Epithelial cell of esophagus (primary cell): ENCODE measurements around the gene MAGI2.
"Not testable (repeated sequence)": the region's sequence is repeated elsewhere in the genome, so short reads cannot be mapped to it uniquely, and the experiment has no call there.

Source experiments
- DNase-seq: peaks from one replicate; pipeline ENCODE4 v3.0.0; 2010; ENCODE audit warnings: low read depth
- H3K4me3 ChIP-seq: 2 replicates; pipeline ENCODE4 v1.5.1; 2011; ENCODE audit warnings: mild to moderate bottlenecking, low read length, control low read depth
- CTCF ChIP-seq: IDR thresholded peaks from 2 replicates; pipeline ENCODE4 v1.5.1; 2011; ENCODE audit warnings: low read depth, mild to moderate bottlenecking, low read length, control low read depth, inconsistent platforms; ENCODE audit not compliant: insufficient read depth; ENCODE audit errors: missing control alignments

MAGI2 gene

DNA sequence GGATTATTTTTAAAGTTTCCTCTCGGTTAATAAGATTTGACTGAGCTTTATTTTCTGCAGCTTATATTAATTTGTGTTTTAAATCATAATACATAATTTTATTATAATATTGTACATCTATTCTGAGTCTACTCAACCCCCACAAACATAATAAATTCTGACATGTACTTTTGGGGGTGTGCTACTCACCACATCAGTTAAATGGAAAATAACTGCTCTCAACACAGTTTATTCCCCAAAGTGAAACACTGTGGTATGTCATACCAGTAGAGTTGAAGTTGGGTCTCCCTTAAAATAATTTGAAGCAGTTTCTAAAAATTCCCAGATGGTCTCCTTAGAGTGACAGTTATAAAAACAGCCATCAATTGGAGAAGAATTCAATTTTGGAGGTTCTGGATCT is 1191.7 kb downstream of the MAGI2 start:
- DNase-seq = no peak
- no peak overlapping the region for H3K4me3 ChIP-seq
- no peak for TF ChIP-seq CTCF

DNA sequence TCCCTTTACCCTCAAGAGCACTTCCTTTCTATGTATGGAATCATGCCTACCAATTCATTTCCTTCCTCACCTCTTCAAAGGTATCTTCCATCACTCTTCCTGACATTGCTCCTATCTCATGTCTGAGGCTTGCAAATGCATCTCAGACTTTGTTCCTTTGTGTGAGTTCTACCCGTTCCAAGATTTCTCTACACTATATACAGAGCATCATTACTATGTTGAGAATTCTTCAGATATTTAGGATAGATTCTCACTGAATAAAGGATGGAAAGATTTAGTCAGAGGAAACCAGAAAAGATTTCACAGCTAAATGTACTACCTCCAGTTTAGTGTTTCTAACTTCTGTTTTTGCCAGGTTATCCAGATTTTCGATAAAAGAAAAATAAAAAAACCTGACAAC is 1192.2 kb downstream of the MAGI2 start:
- TF ChIP-seq CTCF = no peak
- no peak for DNase-seq
- no peak overlapping the region for H3K4me3 ChIP-seq

GRCh38 chr7:78260826-78261225 is 1192.6 kb downstream of the MAGI2 start:
- DNase-seq = no peak
- TF ChIP-seq CTCF = no peak
- no peak overlapping the region for H3K4me3 ChIP-seq

DNA sequence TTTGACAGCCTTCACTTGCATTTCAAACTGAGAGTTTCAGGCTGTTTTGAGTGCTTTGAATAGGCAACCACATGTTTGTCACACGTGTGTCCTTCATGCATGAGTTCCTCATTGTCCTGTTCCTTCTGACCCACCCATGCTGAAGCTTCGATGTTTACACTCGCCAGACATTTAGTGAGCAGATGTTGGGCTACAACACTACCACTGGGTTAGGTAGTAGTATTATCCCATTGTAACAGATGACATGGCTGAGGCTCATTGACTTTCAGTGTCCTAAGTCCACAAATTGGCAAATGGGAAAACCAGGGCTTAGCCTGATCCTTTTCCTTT is 1198.8 kb downstream of the MAGI2 start:
- no peak overlapping the region for H3K4me3 ChIP-seq
- TF ChIP-seq CTCF = no peak
- DNase-seq = no peak

DNA sequence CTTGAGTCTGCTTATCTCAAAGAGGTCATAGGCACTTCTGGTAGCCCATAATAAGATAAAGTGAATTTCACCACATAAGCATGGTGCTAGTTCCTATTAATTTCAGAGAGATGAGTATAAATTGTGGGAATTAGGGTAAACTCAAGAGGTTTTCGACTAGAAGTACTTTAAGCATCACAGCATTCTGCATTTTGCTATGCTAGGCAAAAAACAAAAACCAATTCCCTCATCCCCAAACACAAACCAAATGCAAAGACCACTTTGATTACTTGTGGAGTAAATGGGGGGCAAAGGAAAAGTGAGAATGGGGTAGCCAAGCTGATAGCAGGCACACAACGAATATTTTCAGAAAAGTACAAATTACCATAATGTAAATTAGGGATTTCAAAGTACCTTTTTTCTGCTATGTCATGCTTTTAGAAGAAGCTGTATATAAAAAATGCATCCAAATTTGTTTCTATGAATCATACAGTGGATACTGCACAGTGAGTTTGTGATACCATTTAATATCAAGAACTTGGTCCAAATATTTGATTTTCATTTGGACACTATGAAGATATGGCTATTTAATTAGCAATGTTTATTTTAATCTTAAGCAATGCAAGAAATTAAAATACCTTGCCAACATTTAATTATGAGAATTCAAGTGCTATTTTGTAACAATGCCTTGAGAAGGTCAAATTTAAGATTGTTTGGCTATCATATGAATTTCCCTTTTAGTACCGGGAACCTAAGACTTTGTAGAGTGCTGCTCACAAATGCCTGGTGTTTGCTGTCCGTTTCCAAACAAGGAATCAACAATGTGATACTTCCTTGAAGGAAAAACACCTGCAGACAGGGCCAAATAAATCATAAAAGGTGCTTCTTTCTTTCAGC is 1199.4 kb downstream of the MAGI2 start:
- no peak for TF ChIP-seq CTCF
- no peak for DNase-seq
- no peak overlapping the region for H3K4me3 ChIP-seq

- no peak overlapping the region for H3K4me3 ChIP-seq
- TF ChIP-seq CTCF = no peak
- DNase-seq = no peak
Observed at GRCh38 chr7:78248867-78249266, 1204.6 kb downstream of the MAGI2 start.

DNA sequence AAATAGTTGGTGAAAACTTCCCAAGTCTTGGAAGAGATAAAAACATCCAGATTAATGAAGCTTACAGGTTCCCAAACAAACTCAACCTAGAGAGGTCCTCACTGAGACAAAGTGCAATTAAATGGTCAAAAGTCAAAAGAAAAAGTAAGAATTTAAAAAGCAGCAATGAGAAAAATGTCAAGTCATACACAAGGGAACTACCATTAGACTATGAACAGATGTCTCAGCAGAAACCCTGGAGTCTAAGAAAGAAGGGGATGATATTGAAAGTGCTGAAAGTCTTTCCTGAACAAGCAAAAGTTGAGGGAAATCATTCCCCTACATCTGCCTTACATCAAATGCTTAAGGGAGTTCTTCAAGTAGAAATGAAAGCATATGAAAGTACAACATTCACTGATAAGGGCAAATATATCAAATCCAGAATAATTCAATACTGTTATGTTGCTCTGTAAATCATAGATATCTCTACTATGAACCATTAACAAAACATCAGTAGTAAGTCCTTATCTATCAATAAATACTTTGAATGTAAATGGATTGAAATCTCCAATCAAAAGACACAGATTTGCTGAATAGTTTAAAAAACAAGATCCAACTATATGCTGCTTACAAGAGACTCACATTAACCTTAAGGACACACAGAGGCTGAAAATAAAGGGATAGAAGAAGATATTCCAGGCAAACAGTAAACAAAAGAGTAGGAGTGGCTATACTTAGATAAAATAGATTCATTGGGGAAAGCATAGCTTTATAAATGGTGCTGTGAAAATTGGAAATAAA is 1205.4 kb downstream of the MAGI2 start:
- no peak for DNase-seq
- no peak overlapping the region for H3K4me3 ChIP-seq
- no peak for TF ChIP-seq CTCF

DNA sequence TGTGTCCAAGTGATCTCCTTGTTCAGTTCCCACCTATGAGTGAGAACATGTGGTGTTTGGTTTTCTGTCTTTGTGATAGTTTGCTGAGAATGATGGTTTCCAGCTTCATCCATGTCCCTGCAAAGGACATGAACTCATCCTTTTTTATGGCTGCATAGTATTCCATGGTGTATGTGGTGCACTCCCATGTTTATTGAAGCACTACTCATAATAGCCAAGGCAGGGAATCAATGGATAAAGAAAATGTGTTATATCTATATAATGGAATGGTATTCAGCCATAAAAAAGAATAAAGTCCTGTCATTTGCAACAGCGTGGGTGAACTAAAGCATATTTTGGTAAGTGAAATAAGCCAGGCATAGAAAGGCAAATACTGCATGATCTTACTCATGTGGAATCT is 1213.3 kb downstream of the MAGI2 start:
- H3K4me3 ChIP-seq, DNase-seq: not testable (repeated sequence)
